Neuronal stem cell (in vitro differentiated cells): Measurements from ENCODE around the gene C12orf57.

Experiments used
- DNase-seq: peaks from one replicate; pipeline ENCODE4 v3.0.0-alpha.2; 2013; ENCODE audit warnings: low spot score
- H2AFZ ChIP-seq: one replicate; pipeline ENCODE4 v1.6.1; 2013; ENCODE audit warnings: mild to moderate bottlenecking, low read length, inconsistent platforms
- H2AK5ac ChIP-seq: 2 replicates; pipeline ENCODE4 v1.6.1; 2013; ENCODE audit warnings: low read depth, mild to moderate bottlenecking, inconsistent platforms, low read length, moderate library complexity, mixed read lengths
- H2BK120ac ChIP-seq: 2 replicates; pipeline ENCODE4 v1.6.1; 2013; ENCODE audit warnings: low read depth, mild to moderate bottlenecking, inconsistent platforms, low read length, moderate library complexity, mixed read lengths
- H2BK12ac ChIP-seq: one replicate; pipeline ENCODE4 v1.6.1; 2013; ENCODE audit warnings: low read length, inconsistent platforms
- H2BK15ac ChIP-seq: 2 replicates; pipeline ENCODE4 v1.6.1; 2013; ENCODE audit warnings: mild to moderate bottlenecking, low read length, inconsistent platforms, mixed read lengths
- H2BK5ac ChIP-seq: one replicate; pipeline ENCODE4 v1.6.1; 2013; ENCODE audit warnings: inconsistent platforms, mild to moderate bottlenecking, low read length, moderate library complexity
- H3K14ac ChIP-seq: one replicate; pipeline ENCODE4 v1.6.1; 2013; ENCODE audit warnings: low read length, inconsistent platforms
- H3K18ac ChIP-seq: 2 replicates; pipeline ENCODE4 v1.6.1; 2013; ENCODE audit warnings: low read length, inconsistent platforms
- H3K23ac ChIP-seq: 2 replicates; pipeline ENCODE4 v1.6.1; 2013; ENCODE audit warnings: low read depth, mild to moderate bottlenecking, mixed read lengths, low read length, inconsistent platforms; ENCODE audit not compliant: poor library complexity
- H3K27ac ChIP-seq: replicated peaks from 3 replicates; pipeline ENCODE4 v1.5.1; 2013; ENCODE audit warnings: low read length, inconsistent platforms
- H3K27me3 ChIP-seq, 3 experiments: 2 replicates each; pipeline ENCODE4 v1.6.1; 2013; ENCODE audit warnings: low read length in 3 of 3, mild to moderate bottlenecking in 2 of 3, inconsistent platforms in 1 of 3, low read depth in 1 of 3, mixed read lengths in 1 of 3, moderate library complexity in 1 of 3; ENCODE audit not compliant: control insufficient read depth in 3 of 3, insufficient read depth in 3 of 3
- H3K36me3 ChIP-seq, 2 donors: replicated peaks in 1 of 2; 2 replicates each; pipeline ENCODE4 v1.6.1; 2013; ENCODE audit warnings: low read length in 2 of 2; ENCODE audit not compliant: control insufficient read depth in 2 of 2, insufficient read depth in 2 of 2
- H3K4ac ChIP-seq: 2 replicates; pipeline ENCODE4 v1.6.1; 2013; ENCODE audit warnings: inconsistent platforms, mild to moderate bottlenecking, low read length, moderate library complexity
- H3K4me1 ChIP-seq, 2 donors: 1 replicate in 1 of 2; 2 replicates in 1 of 2; pipeline ENCODE4 v1.6.1; 2013; ENCODE audit warnings: low read length in 2 of 2, low read depth in 1 of 2; ENCODE audit not compliant: control insufficient read depth in 2 of 2, insufficient read depth in 1 of 2
- H3K4me2 ChIP-seq: one replicate; pipeline ENCODE4 v1.6.1; 2013; ENCODE audit warnings: mild to moderate bottlenecking, low read length, inconsistent platforms; ENCODE audit not compliant: insufficient read depth, poor library complexity, severe bottlenecking
- H3K4me3 ChIP-seq, 2 donors: 2 replicates each; pipeline ENCODE4 v1.5.1; 2013; ENCODE audit warnings: low read length in 2 of 2, mild to moderate bottlenecking in 2 of 2, inconsistent platforms in 1 of 2, moderate library complexity in 1 of 2
- H3K79me1 ChIP-seq: one replicate; pipeline ENCODE4 v1.6.1; 2013; ENCODE audit warnings: low read depth, mild to moderate bottlenecking, inconsistent platforms, low read length, moderate library complexity
- H3K9ac ChIP-seq: one replicate; pipeline ENCODE4 v1.6.1; 2013; ENCODE audit warnings: mild to moderate bottlenecking, low read depth, low read length, inconsistent platforms; ENCODE audit not compliant: poor library complexity
- H3K9me3 ChIP-seq, 2 donors: replicated peaks in 1 of 2; 2 replicates each; pipeline versions ENCODE3 to v1.6.1; 2013; ENCODE audit warnings: low read length in 2 of 2, mild to moderate bottlenecking in 2 of 2, inconsistent platforms in 1 of 2, low read depth in 1 of 2, mixed read lengths in 1 of 2, moderate library complexity in 1 of 2; ENCODE audit not compliant: control insufficient read depth in 2 of 2, insufficient read depth in 1 of 2
- H4K8ac ChIP-seq: one replicate; pipeline ENCODE4 v1.6.1; 2013; ENCODE audit warnings: low read depth, mild to moderate bottlenecking, inconsistent platforms, low read length, moderate library complexity
- H4K91ac ChIP-seq: one replicate; pipeline ENCODE4 v1.6.1; 2013; ENCODE audit warnings: low read length, low read depth, mild to moderate bottlenecking, inconsistent platforms; ENCODE audit not compliant: poor library complexity
- WGBS, 2 donors: extraction: QIAGEN DNeasy Blood & Tissue Kit; methylation state at CpG; one replicate each; pipeline ENCODE4 v1.1.7; 2013; ENCODE audit warnings: missing lambda C conversion rate in 2 of 2, mixed read lengths in 1 of 2; ENCODE audit not compliant: insufficient read length in 2 of 2, insufficient replicate concordance in 1 of 2; ENCODE audit errors: extremely low coverage in 2 of 2; 5-methylcytosine and 5-hydroxymethylcytosine counted together

Gene C12orf57

GRCh38 chr12:6977653-6978052 lies 33.8 kb downstream of the C12orf57 start:
- H3K36me3 ChIP-seq: peaks cover 61 to 91% of the 10 kb centered on the region in 2 donors

DNA sequence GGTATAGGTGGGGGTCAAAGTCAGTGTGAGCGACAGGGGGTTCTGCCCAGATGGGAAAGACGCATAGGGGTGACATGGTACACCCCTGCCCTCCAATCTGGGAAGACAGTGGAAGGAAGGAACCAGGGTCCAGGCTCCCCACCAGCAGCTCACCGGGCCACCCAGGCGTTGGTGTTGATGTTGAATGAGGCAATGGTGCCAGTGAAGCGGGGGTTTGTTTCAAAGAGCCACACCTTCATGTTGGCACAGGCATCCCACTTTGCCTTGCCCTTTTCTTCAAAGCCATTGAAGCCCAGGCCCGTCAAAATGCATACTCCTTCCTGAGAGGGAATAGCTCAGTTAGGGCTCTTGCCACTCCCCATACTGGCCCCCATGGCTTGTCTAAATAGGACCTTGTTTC lies 34.4 kb downstream of the C12orf57 start:
- no peak overlapping the region for H3K4me3 ChIP-seq
- no peak overlapping the region for H3K27ac ChIP-seq
- no peak overlapping the region for H4K8ac ChIP-seq
- no peak overlapping the region for H3K14ac ChIP-seq
- no peak overlapping the region for H3K9ac ChIP-seq
- no peak overlapping the region for H2AK5ac ChIP-seq
- no peak for DNase-seq
- H3K36me3 ChIP-seq: peaks cover 61 to 95% of the 10 kb centered on the region in 2 donors
- H2BK5ac ChIP-seq: no peak overlapping the region
- no peak overlapping the region for H2BK12ac ChIP-seq
- H3K4me2 ChIP-seq: no peak overlapping the region
- H4K91ac ChIP-seq: no peak overlapping the region
- no peaks in the 10 kb centered on the region for H3K79me1 ChIP-seq
- no peaks in the 10 kb centered on the region for H3K9me3 ChIP-seq
- H2BK120ac ChIP-seq: no peak overlapping the region
- H2BK15ac ChIP-seq: no peak overlapping the region
- H3K23ac ChIP-seq: no peak overlapping the region
- no peaks in the 10 kb centered on the region for H3K27me3 ChIP-seq
- WGBS, 2 donors: no CpG with 5 or more reads among the region's 6 CpGs
- no peak overlapping the region for H3K4ac ChIP-seq
- no peak overlapping the region for H3K18ac ChIP-seq
- H3K4me1 ChIP-seq: no peaks in the 10 kb centered on the region
- H2AFZ ChIP-seq: no peak overlapping the region

More at GRCh38 chr12:6977653-6978052, 33.8 kb downstream of the C12orf57 start:
- H3K79me1 ChIP-seq: no peaks in the 10 kb centered on the region
- no peak overlapping the region for H2AK5ac ChIP-seq
- H3K9me3 ChIP-seq: no peaks in the 10 kb centered on the region
- H2BK15ac ChIP-seq: no peak overlapping the region
- no peak overlapping the region for H2BK120ac ChIP-seq
- H3K18ac ChIP-seq: no peak overlapping the region
- H3K23ac ChIP-seq: no peak overlapping the region
- H2BK5ac ChIP-seq: no peak overlapping the region
- H2AFZ ChIP-seq: no peak overlapping the region
- no peaks in the 10 kb centered on the region for H3K4me1 ChIP-seq
- no peak overlapping the region for H3K4me3 ChIP-seq
- H3K14ac ChIP-seq: no peak overlapping the region
- no peaks in the 10 kb centered on the region for H3K27me3 ChIP-seq
- WGBS, 2 donors: no CpG with 5 or more reads among the region's 10 CpGs
- no peak overlapping the region for H3K4ac ChIP-seq
- DNase-seq: no peak
- H4K91ac ChIP-seq: no peak overlapping the region
- H4K8ac ChIP-seq: no peak overlapping the region
- H2BK12ac ChIP-seq: no peak overlapping the region
- H3K27ac ChIP-seq: no peak overlapping the region
- H3K9ac ChIP-seq: no peak overlapping the region
- H3K4me2 ChIP-seq: no peak overlapping the region

DNA sequence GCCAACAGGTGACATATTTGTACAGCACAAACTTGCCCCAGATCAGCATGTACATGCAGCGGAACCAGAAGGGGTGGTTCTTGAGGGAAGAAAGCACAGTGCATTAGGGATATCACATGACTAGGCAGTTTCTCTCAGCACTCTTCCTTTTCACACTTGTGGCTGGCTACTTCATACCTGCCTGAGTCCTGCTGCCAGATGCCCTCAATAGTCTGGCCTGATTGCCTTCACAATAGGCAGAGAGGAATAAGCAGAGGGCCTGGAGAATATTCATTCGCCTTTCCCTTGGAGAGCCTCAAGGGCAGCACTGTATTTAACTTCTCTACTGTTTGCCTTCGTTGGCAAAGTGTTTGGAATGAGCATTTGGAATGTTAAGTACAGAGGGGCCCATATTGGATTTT lies 34.8 kb downstream of the C12orf57 start:
- H3K79me1 ChIP-seq: no peaks in the 10 kb centered on the region
- no peaks in the 10 kb centered on the region for H3K27me3 ChIP-seq
- H4K91ac ChIP-seq: no peak overlapping the region
- no peak overlapping the region for H3K18ac ChIP-seq
- H3K36me3 ChIP-seq: peaks cover 61 to 99% of the 10 kb centered on the region in 2 donors
- no peak overlapping the region for H3K4ac ChIP-seq
- no peaks in the 10 kb centered on the region for H3K4me1 ChIP-seq
- H3K9ac ChIP-seq: no peak overlapping the region
- no peak overlapping the region for H2BK15ac ChIP-seq
- H2AK5ac ChIP-seq: no peak overlapping the region
- no peak overlapping the region for H2BK5ac ChIP-seq
- H2AFZ ChIP-seq: no peak overlapping the region
- WGBS, 2 donors: no CpG with 5 or more reads among the region's 3 CpGs
- H3K4me2 ChIP-seq: no peak overlapping the region
- H3K14ac ChIP-seq: no peak overlapping the region
- no peak overlapping the region for H2BK12ac ChIP-seq
- no peak overlapping the region for H3K27ac ChIP-seq
- no peak for DNase-seq
- H3K4me3 ChIP-seq: no peak overlapping the region
- no peak overlapping the region for H2BK120ac ChIP-seq
- no peak overlapping the region for H3K23ac ChIP-seq
- no peak overlapping the region for H4K8ac ChIP-seq
- H3K9me3 ChIP-seq: no peaks in the 10 kb centered on the region

DNA sequence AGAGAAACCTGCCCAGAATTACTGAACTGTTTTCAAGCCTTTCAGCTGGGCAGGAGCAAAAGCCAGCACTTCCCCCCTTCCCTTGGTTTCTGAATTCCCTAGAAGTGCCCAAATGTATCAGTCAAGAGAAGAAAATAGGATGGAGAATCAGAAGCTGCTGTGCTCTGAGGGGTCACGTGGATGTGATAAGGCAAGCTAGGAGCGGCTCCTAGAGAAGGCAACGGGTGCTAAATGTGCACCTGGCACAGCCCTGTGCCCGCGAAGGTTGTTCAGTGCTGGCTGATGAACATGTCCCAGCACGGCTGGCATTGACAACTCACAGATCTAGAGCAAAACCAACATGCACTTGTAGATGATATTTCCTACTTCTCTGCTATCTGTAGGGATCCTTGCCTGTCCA lies 35.2 kb downstream of the C12orf57 start:
- no peak overlapping the region for H3K23ac ChIP-seq
- H2BK120ac ChIP-seq: no peak overlapping the region
- H3K4me2 ChIP-seq: no peak overlapping the region
- no peak overlapping the region for H2BK15ac ChIP-seq
- WGBS, 2 donors: no CpG with 5 or more reads among the region's 6 CpGs
- no peak overlapping the region for H2BK12ac ChIP-seq
- H3K36me3 ChIP-seq: peaks cover 57 to 99% of the 10 kb centered on the region in 2 donors
- peak overlapping the region in 1 of 2 donors; percentile 21 for H3K4me3 ChIP-seq
- H3K27ac ChIP-seq: no peak overlapping the region
- no peak for DNase-seq
- no peak overlapping the region for H3K18ac ChIP-seq
- H3K4me1 ChIP-seq: no peaks in the 10 kb centered on the region
- no peak overlapping the region for H3K14ac ChIP-seq
- no peaks in the 10 kb centered on the region for H3K27me3 ChIP-seq
- H2AFZ ChIP-seq: no peak overlapping the region
- no peaks in the 10 kb centered on the region for H3K79me1 ChIP-seq
- no peak overlapping the region for H4K8ac ChIP-seq
- no peak overlapping the region for H4K91ac ChIP-seq
- no peak overlapping the region for H3K4ac ChIP-seq
- no peak overlapping the region for H2BK5ac ChIP-seq
- no peak overlapping the region for H2AK5ac ChIP-seq
- no peaks in the 10 kb centered on the region for H3K9me3 ChIP-seq
- no peak overlapping the region for H3K9ac ChIP-seq
